A549 treated with AZD2906 at 1 μM for 4 hours (cell line): Measurements from ENCODE around the gene USP17L17. TPM values are rescaled to one million over a fixed set of nuclear protein-coding genes. Genes with fewer than 3 reads are reported as not detected.

Experiments used
- total RNA-seq: library from RNA; stranded (reverse); fragments of 200-300 nt; extraction: Qiagen RNA extraction; gene quantifications from 5 replicates; pipeline ENCODE4 v1.2.3, GENCODE V29; 2022

USP17L17 gene, protein sequence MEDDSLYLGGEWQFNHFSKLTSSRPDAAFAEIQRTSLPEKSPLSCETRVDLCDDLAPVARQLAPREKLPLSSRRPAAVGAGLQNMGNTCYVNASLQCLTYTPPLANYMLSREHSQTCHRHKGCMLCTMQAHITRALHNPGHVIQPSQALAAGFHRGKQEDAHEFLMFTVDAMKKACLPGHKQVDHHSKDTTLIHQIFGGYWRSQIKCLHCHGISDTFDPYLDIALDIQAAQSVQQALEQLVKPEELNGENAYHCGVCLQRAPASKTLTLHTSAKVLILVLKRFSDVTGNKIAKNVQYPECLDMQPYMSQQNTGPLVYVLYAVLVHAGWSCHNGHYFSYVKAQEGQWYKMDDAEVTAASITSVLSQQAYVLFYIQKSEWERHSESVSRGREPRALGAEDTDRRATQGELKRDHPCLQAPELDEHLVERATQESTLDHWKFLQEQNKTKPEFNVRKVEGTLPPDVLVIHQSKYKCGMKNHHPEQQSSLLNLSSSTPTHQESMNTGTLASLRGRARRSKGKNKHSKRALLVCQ
- total RNA-seq, result not detected in 5 replicates

DNA sequence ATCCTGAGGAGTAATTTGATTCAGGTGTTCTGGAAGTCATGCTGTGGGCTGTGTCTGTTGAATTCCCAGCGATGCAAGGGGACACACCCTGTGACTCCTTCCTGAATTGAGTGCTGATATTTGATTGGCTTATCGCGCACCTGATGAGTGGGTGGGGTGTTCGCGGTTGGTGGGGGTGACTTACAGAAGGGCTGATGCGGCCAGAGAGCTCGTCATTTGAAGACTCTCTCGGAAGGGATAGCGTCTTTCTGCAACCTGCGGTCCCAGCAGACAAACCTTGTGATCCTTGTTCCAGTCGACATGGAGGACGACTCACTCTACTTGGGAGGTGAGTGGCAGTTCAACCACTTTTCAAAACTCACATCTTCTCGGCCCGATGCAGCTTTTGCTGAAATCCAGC lies at the start of gene USP17L17:
Gene USP17L17 (plus strand): TSS at position 301 of the 400 bp plus-strand sequence. CDS start 0 bp downstream, at position 301.

DNA sequence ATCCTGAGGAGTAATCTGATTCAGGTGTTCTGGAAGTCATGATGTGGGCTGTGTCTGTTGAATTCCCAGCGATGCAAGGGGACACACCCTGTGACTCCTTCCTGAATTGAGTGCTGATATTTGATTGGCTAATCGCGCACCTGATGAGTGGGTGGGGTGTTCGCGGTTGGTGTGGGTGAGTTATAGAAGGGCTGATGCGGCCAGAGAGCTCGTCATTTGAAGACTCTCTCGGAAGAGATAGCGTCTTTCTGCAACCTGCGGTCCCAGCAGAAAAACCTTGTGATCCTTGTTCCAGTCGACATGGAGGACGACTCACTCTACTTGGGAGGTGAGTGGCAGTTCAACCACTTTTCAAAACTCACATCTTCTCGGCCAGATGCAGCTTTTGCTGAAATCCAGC lies 33.3 kb upstream of the USP17L17 start, which contains the start of gene USP17L10:
Gene USP17L10 (plus strand): TSS at position 301 of the 400 bp plus-strand sequence. CDS start 0 bp downstream, at position 301.

DNA sequence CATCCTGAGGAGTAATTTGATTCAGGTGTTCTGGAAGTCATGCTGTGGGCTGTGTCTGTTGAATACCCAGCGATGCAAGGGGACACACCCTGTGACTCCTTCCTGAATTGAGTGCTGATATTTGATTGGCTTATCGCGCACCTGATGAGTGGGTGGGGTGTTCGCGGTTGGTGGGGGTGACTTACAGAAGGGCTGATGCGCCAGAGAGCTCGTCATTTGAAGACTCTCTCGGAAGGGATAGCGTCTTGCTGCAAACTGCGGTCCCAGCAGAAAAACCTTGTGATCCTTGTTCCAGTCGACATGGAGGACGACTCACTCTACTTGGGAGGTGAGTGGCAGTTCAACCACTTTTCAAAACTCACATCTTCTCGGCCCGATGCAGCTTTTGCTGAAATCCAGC lies 28.6 kb upstream of the USP17L17 start, which contains the start of gene USP17L11:
Gene USP17L11 (plus strand): TSS at position 301 of the 400 bp plus-strand sequence. CDS start 0 bp downstream, at position 301.

DNA sequence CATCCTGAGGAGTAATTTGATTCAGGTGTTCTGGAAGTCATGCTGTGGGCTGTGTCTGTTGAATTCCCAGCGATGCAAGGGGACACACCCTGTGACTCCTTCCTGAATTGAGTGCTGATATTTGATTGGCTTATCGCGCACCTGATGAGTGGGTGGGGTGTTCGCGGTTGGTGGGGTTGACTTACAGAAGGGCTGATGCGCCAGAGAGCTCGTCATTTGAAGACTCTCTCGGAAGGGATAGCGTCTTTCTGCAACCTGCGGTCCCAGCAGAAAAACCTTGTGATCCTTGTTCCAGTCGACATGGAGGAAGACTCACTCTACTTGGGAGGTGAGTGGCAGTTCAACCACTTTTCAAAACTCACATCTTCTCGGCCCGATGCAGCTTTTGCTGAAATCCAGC lies 23.8 kb upstream of the USP17L17 start, which contains the start of gene USP17L12:
Gene USP17L12 (plus strand): TSS at position 301 of the 400 bp plus-strand sequence. CDS start 0 bp downstream, at position 301.

DNA sequence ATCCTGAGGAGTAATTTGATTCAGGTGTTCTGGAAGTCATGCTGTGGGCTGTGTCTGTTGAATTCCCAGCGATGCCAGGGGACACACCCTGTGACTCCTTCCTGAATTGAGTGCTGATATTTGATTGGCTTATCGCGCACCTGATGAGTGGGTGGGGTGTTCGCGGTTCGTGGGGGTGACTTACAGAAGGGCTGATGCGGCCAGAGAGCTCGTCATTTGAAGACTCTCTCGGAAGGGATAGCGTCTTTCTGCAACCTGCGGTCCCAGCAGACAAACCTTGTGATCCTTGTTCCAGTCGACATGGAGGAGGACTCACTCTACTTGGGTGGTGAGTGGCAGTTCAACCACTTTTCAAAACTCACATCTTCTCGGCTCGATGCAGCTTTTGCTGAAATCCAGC lies 19.1 kb upstream of the USP17L17 start, which contains the start of gene USP17L13:
Gene USP17L13 (plus strand): TSS at position 301 of the 400 bp plus-strand sequence. CDS start 0 bp downstream, at position 301.

DNA sequence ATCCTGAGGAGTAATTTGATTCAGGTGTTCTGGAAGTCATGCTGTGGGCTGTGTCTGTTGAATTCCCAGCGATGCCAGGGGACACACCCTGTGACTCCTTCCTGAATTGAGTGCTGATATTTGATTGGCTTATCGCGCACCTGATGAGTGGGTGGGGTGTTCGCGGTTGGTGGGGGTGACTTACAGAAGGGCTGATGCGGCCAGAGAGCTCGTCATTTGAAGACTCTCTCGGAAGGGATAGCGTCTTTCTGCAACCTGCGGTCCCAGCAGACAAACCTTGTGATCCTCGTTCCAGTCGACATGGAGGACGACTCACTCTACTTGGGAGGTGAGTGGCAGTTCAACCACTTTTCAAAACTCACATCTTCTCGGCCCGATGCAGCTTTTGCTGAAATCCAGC lies 9.6 kb upstream of the USP17L17 start, which contains the start of gene USP17L15:
Gene USP17L15 (plus strand): TSS at position 301 of the 400 bp plus-strand sequence. CDS start 0 bp downstream, at position 301.

DNA sequence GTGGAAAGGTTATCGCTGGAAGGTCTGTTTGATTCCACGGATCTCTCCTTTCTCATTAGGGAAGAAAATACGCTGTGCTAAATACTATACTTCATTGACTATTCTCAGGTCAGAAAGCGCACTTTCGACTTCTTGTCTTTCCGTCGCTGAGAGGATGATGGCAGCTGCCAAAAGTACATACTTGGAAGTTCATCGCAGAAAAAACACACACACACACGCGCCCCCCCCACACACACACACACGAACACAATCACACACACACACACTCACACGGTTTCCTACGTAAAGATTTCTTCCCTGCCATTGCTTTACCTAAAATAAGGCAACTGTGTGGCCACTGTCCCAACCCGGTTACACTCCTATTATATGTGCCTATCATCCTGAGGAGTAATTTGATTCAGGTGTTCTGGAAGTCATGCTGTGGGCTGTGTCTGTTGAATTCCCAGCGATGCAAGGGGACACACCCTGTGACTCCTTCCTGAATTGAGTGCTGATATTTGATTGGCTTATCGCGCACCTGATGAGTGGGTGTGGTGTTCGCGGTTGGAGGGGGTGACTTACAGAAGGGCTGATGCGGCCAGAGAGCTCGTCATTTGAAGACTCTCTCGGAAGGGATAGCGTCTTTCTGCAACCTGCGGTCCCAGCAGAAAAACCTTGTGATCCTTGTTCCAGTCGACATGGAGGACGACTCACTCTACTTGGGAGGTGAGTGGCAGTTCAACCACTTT lies 4.4 kb downstream of the USP17L17 start, which contains the start of gene USP17L18:
Gene USP17L18 (plus strand): TSS at position 678 of the 728 bp plus-strand sequence. CDS start 0 bp downstream, at position 678.

DNA sequence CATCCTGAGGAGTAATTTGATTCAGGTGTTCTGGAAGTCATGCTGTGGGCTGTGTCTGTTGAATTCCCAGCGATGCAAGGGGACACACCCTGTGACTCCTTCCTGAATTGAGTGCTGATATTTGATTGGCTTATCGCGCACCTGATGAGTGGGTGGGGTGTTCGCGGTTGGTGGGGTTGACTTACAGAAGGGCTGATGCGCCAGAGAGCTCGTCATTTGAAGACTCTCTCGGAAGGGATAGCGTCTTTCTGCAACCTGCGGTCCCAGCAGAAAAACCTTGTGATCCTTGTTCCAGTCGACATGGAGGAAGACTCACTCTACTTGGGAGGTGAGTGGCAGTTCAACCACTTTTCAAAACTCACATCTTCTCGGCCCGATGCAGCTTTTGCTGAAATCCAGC lies 9.4 kb downstream of the USP17L17 start, which contains the start of gene USP17L19:
Gene USP17L19 (plus strand): TSS at position 301 of the 400 bp plus-strand sequence. CDS start 0 bp downstream, at position 301.

DNA sequence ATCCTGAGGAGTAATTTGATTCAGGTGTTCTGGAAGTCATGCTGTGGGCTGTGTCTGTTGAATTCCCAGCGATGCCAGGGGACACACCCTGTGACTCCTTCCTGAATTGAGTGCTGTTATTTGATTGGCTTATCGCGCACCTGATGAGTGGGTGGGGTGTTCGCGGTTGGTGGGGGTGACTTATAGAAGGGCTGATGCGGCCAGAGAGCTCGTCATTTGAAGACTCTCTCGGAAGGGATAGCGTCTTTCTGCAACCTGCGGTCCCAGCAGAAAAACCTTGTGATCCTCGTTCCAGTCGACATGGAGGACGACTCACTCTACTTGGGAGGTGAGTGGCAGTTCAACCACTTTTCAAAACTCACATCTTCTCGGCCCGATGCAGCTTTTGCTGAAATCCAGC lies 14.1 kb downstream of the USP17L17 start, which contains the start of gene USP17L20:
Gene USP17L20 (plus strand): TSS at position 301 of the 400 bp plus-strand sequence. CDS start 0 bp downstream, at position 301.

DNA sequence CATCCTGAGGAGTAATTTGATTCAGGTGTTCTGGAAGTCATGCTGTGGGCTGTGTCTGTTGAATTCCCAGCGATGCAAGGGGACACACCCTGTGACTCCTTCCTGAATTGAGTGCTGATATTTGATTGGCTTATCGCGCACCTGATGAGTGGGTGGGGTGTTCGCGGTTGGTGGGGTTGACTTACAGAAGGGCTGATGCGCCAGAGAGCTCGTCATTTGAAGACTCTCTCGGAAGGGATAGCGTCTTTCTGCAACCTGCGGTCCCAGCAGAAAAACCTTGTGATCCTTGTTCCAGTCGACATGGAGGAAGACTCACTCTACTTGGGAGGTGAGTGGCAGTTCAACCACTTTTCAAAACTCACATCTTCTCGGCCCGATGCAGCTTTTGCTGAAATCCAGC lies 18.9 kb downstream of the USP17L17 start, which contains the start of gene USP17L21:
Gene USP17L21 (plus strand): TSS at position 301 of the 400 bp plus-strand sequence. CDS start 0 bp downstream, at position 301.

DNA sequence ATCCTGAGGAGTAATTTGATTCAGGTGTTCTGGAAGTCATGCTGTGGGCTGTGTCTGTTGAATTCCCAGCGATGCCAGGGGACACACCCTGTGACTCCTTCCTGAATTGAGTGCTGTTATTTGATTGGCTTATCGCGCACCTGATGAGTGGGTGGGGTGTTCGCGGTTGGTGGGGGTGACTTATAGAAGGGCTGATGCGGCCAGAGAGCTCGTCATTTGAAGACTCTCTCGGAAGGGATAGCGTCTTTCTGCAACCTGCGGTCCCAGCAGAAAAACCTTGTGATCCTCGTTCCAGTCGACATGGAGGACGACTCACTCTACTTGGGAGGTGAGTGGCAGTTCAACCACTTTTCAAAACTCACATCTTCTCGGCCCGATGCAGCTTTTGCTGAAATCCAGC lies 23.6 kb downstream of the USP17L17 start, which contains the start of gene USP17L22:
Gene USP17L22 (plus strand): TSS at position 301 of the 400 bp plus-strand sequence. CDS start 0 bp downstream, at position 301.

Other genes starting within 250 kb of the USP17L17 start
- gene FAM90A26, start 73.5 kb upstream of the USP17L17 start, total RNA-seq, result 0.02 to 0.06 TPM in 2 of 5 replicates, not detected in the others
- gene USP17L10, start 33.2 kb upstream of the USP17L17 start, total RNA-seq, result not detected in 5 replicates
- gene USP17L11, start 28.5 kb upstream of the USP17L17 start, total RNA-seq, result not detected in 5 replicates
- gene USP17L12, start 23.7 kb upstream of the USP17L17 start, total RNA-seq, result not detected in 5 replicates
- not detected in 5 replicates for gene USP17L13, start 19.0 kb upstream of the USP17L17 start, total RNA-seq
- 0.03 TPM in 1 of 5 replicates, not detected in the others for gene USP17L15, start 9.5 kb upstream of the USP17L17 start, total RNA-seq
- not detected in 5 replicates for gene USP17L18, start 4.8 kb downstream of the USP17L17 start, total RNA-seq
- not detected in 5 replicates for gene USP17L19, start 9.5 kb downstream of the USP17L17 start, total RNA-seq
- not detected in 5 replicates for gene USP17L20, start 14.2 kb downstream of the USP17L17 start, total RNA-seq
- gene USP17L21, start 19.0 kb downstream of the USP17L17 start, total RNA-seq, result not detected in 5 replicates
- not detected in 5 replicates for gene USP17L22, start 23.7 kb downstream of the USP17L17 start, total RNA-seq
- gene USP17L24, start 81.3 kb downstream of the USP17L17 start, total RNA-seq, result not detected in 5 replicates
- gene USP17L25, start 86.0 kb downstream of the USP17L17 start, total RNA-seq, result not detected in 5 replicates
- not detected in 5 replicates for gene USP17L26, start 90.8 kb downstream of the USP17L17 start, total RNA-seq
- gene USP17L5, start 95.5 kb downstream of the USP17L17 start, total RNA-seq, result not detected in 5 replicates
- gene USP17L27, start 100.3 kb downstream of the USP17L17 start, total RNA-seq, result not detected in 5 replicates
- not detected in 5 replicates for gene USP17L28, start 105.0 kb downstream of the USP17L17 start, total RNA-seq
- gene USP17L29, start 109.8 kb downstream of the USP17L17 start, total RNA-seq, result not detected in 5 replicates
- gene USP17L30, start 119.2 kb downstream of the USP17L17 start, total RNA-seq, result not detected in 5 replicates
- gene DEFB131A, start 200.5 kb downstream of the USP17L17 start, total RNA-seq, result not detected in 5 replicates